Measurements from ENCODE around the gene OSBPL10. TPM values are rescaled to one million over a fixed set of nuclear protein-coding genes. Genes with fewer than 3 reads are reported as not detected.
"Not testable (repeated sequence)": the region's sequence is repeated elsewhere in the genome, so short reads cannot be mapped to it uniquely, and the experiment has no call there.

Gene OSBPL10, protein sequence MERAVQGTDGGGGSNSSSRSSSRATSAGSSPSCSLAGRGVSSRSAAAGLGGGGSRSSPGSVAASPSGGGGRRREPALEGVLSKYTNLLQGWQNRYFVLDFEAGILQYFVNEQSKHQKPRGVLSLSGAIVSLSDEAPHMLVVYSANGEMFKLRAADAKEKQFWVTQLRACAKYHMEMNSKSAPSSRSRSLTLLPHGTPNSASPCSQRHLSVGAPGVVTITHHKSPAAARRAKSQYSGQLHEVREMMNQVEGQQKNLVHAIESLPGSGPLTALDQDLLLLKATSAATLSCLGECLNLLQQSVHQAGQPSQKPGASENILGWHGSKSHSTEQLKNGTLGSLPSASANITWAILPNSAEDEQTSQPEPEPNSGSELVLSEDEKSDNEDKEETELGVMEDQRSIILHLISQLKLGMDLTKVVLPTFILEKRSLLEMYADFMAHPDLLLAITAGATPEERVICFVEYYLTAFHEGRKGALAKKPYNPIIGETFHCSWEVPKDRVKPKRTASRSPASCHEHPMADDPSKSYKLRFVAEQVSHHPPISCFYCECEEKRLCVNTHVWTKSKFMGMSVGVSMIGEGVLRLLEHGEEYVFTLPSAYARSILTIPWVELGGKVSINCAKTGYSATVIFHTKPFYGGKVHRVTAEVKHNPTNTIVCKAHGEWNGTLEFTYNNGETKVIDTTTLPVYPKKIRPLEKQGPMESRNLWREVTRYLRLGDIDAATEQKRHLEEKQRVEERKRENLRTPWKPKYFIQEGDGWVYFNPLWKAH
- under 1 TPM; 0.09 to 0.22 TPM for total RNA-seq

DNA sequence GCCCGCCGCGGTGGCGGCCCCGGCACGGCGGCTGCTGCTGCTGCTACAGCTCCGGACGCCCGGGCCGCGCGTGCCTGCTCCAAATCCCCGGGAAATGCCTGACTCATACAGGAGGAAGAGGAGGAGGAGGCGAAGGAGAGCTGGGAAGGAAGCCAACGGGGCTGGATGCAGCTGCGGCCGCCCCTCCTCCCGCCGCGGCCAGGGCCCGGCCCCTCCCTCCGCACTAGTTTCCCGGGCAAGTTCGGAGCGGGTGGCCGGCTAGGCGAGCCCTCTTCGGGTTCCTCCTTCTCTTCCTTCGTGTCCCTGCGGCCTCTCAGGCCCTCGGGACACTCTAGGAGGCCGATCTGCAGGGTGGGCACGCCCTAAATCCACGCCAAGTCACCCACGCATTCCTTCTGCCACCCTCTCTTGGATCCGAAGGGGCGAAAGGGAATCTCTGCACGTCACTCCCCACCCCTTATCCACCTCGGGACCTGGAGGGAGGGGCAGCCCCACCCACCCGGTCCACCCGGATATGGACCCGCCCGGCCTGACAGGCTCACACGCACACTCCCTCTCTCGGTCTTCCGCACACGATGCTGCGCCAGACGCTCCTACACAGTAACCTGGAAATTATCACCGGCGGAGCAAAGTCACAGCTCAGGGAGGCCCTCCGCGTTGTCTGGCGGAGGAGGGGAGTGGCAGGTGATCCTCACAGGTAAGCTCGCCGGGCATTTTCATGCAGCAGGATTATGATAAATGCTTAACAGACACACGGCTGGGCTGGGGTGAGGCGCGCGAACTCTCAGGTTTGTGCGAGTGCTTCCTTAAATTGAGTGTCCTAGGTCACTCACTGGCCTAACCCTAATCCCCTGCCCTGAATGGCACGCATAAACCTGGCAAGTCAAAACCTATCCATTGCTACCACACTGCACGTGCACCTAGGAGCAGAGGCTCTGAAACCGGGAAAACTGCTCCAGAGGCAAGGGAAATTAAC is at the start of gene OSBPL10, which contains the start of gene ZNF860:
Gene OSBPL10, minus strand, starts transcription at position 57 of the 976 bp plus-strand sequence. CDS start 83 bp downstream, outside the sequence.
Gene ZNF860, plus strand, starts transcription at position 545 of the 976 bp plus-strand sequence. CDS start 7,330 bp downstream, outside the sequence.
- no peak within 1 kb of the TSS for H3K27ac Mint-ChIP-seq
- POLR2A ChIA-PET, result no interaction called here
- peaks cover 40% of the 10 kb centered on the region for H3K27me3 Mint-ChIP-seq
- no peaks in the 10 kb centered on the region for H3K9me3 Mint-ChIP-seq
- H3K36me3 Mint-ChIP-seq, result peaks cover 2% of the 10 kb centered on the region
- peaks cover 10% of the 10 kb centered on the region for H3K4me1 Mint-ChIP-seq
- DNase-seq, result no peak
- peak; percentile 53 for ATAC-seq (ENCODE audit: low read depth)
- H3K4me3 Mint-ChIP-seq, result peak within 1 kb of the TSS; percentile 84

DNA sequence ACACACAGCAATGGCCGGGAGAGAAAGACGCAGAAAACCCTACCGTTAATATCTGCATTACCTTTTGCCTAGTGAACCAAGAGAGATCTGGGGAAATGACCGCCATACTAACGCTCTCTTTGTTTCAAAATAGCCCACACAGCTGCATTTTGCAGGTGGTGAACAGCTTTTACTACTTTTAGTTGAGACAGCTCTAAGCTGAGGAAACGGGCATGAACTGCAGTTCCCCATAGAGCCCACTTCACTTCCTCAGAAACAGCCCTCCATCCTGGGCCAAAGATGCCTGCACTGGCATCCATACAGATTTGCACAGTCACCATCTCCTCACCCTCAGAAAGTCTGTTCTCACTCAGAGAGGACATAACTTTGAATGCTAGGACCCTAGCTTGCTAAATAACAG is 45.5 kb upstream of the OSBPL10 start:
- no peak for ATAC-seq (ENCODE audit: low read depth)
- H3K36me3 Mint-ChIP-seq, result no peaks in the 10 kb centered on the region
- POLR2A ChIA-PET, result no interaction called here
- peaks cover 3% of the 10 kb centered on the region for H3K27me3 Mint-ChIP-seq
- no peak for DNase-seq
- no peak overlapping the region for H3K4me3 Mint-ChIP-seq
- no peaks in the 10 kb centered on the region for H3K4me1 Mint-ChIP-seq
- no peaks in the 10 kb centered on the region for H3K9me3 Mint-ChIP-seq
- H3K27ac Mint-ChIP-seq, result no peak overlapping the region

DNA sequence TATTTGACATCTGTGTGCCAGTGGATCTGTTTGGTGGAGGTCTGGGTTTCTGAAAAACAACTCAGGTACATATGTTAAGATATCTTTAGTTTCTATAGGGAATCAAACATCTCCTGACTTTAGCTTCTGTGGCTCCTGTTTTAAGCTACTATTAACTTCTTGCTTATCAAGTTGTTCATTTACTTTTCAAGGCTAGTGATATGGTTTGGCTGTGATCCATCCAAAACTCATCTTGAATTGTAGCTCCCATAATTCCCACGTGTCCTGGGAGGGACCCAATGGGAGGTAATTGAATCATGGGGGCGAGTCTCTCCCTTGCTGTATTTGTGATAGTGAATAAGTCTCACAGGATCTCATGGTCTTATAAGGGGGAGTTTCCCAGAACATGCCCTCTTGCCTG is 41.9 kb upstream of the OSBPL10 start:
- Mint-ChIP-seq H3K4me1 (peaks cover 1% of the 10 kb centered on the region), H3K36me3 (no peaks in the 10 kb centered on the region), H3K27ac (no peak overlapping the region), H3K4me3 (no peak overlapping the region), H3K9me3 (no peaks in the 10 kb centered on the region), H3K27me3 (peaks cover 5% of the 10 kb centered on the region)
- DNase-seq, result no peak
- ATAC-seq (ENCODE audit: low read depth), result no peak
- POLR2A ChIA-PET, result no interaction called here

DNA sequence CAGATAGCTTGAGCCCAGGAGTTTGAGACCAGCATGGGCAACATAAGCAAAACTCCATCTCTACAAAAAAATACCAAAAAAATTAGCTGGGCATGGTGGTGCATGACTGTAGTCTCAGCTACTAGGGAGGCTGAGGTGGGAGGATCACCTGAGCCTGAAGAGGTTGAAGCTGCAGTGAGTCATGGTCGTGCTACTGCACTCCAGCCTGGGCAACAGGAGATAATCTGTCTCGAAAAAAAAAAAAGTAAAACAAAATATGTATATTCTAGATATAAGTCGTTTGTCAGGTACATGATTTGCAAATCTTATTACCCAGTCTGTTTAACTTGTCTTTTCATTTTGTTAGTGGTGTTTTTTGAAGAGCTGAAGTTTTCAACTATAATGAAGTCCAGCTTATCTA is 40.7 kb upstream of the OSBPL10 start:
- DNase-seq, result no peak
- POLR2A ChIA-PET, result interaction anchor here (0.6 kb wide), 1 partner anchor 122 kb away, joined by 4 read pairs; no protein-coding TSS in a partner anchor
- Mint-ChIP-seq H3K27me3 (peaks cover 5% of the 10 kb centered on the region), H3K27ac (no peak overlapping the region), H3K4me3 (no peak overlapping the region), H3K36me3 (no peaks in the 10 kb centered on the region), H3K9me3 (no peaks in the 10 kb centered on the region), H3K4me1 (peaks cover 1% of the 10 kb centered on the region)
- ATAC-seq (ENCODE audit: low read depth), result no peak

DNA sequence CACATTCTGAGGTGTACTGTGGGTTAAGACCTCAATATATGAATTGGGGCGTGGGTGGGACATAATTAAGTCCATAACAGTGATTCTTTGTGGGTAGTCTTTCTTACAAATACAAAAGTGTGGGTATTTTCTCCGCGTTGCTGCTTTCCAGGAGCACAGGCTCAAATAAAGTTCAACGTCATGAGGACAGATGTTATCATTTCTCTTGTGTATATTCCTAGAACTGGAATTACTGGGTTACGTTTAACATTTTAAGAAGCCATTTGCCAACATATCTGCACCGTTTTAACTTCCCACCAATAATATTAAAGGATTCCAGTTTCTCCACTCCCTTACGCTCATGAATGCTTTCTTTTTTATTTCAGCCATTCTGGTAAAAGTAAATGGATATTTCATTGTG is 40.1 kb upstream of the OSBPL10 start:
- Mint-ChIP-seq H3K4me1 (peaks cover 1% of the 10 kb centered on the region), H3K36me3 (no peaks in the 10 kb centered on the region), H3K27me3 (peaks cover 5% of the 10 kb centered on the region), H3K4me3 (no peak overlapping the region), H3K9me3 (no peaks in the 10 kb centered on the region), H3K27ac (no peak overlapping the region)
- POLR2A ChIA-PET, result no interaction called here
- no peak for ATAC-seq (ENCODE audit: low read depth)
- no peak for DNase-seq

DNA sequence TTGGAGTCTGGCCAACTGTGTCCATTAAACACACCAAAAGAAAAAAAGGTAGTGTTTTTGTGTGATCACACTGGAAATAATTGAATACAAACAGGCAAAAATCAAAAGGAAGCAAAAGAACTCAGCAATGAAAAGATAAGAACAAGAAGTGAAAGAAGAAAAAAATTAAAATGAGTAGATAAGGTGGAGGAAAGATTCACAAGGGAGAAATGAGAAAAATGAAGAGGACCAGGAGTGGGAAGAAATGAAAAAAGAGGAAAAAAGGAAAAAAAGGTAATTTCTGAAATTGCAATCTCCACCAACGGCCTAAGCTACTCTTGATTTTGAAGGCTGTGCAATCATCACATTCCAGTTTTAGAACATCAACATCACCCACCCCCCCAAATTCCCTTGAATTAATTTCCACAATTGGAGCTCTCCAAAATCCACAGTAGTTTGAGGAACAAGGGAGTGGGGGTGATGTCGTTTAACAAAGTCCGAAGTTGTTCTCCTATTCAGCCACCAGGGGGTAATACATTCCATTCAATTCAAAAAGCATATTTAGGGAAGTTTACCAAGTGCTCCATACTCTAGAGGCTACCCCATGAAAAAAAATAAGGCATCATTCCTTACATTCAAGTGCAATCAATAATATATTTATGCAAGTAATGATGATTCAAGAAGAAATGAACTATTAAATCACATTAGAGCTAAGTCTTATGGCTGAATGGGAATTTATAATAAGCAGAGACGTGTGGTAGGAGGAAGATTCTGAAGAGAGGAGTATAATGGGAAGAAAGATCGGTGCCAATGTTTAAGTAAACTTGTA is 37.9 kb upstream of the OSBPL10 start:
- Mint-ChIP-seq H3K27me3 (peaks cover 8% of the 10 kb centered on the region), H3K36me3 (no peaks in the 10 kb centered on the region), H3K27ac (no peak overlapping the region), H3K9me3 (no peaks in the 10 kb centered on the region), H3K4me3 (no peak overlapping the region), H3K4me1 (peaks cover 1% of the 10 kb centered on the region)
- no peak for DNase-seq
- no peak for ATAC-seq (ENCODE audit: low read depth)
- POLR2A ChIA-PET, result interaction anchor here (1.9 kb wide), 1 partner anchor 97 kb away, joined by 7 read pairs; no protein-coding TSS in a partner anchor

DNA sequence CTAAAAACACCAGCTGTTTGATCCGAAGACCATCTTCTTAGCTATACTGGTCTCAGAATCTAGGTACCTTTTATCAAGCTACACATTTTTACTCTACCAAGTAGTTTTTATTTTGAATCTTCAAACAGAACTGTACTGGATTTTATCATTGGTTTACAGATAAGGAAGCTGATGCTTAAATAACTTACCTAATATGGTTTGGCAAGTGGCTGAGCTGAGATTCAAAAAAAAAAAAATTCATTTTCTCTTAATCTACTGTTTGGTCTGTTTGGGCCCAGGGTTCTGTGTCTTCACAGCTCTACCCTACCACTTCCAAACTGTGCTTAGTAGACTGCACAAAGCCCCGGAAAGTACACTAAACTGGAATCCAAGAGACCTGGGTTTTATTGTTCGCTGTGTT is 36.2 kb upstream of the OSBPL10 start:
- ATAC-seq (ENCODE audit: low read depth), result no peak
- Mint-ChIP-seq H3K27me3 (peaks cover 15% of the 10 kb centered on the region), H3K27ac (no peak overlapping the region), H3K4me3 (no peak overlapping the region), H3K4me1 (peaks cover 1% of the 10 kb centered on the region), H3K9me3 (no peaks in the 10 kb centered on the region), H3K36me3 (no peaks in the 10 kb centered on the region)
- POLR2A ChIA-PET, result no interaction called here
- no peak for DNase-seq

DNA sequence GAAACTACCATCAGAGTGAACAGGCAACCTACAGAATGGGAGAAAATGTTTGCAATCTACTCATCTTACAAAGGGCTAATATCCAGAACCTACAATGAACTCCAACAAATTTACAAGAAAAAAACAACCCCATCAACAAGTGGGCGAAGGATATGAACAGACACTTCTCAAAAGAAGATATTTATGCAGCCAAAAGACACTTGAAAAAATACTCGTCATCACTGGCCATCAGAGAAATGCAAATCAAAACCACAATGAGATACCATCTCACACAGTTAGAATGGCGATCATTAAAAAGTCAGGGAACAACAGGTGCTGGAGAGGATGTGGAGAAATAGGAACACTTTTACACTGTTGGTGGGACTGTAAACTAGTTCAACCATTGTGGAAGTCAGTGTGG is 34.6 kb upstream of the OSBPL10 start:
- not testable (repeated sequence) for H3K9me3 Mint-ChIP-seq
- H3K27me3 Mint-ChIP-seq, result peaks cover 16% of the 10 kb centered on the region

DNA sequence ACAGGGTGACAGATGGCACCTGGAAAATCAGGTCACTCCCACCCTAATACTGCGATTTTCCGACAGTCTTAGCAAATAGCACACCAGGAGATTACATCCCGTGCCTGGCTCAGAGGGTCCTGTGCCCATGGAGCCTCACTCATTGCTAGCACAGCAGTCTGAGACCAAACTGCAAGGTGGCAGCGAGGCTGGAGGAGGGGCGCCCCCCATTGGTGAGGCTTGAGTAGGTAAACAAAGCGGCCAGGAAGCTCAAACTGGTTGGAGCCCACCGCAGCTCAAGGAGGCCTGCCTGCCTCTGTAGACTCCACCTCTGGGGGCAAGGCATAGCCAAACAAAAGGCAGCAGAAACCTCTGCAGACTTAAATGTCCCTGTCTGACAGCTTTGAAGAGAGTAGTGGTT is 29.6 kb upstream of the OSBPL10 start:
- H3K9me3 Mint-ChIP-seq; H3K36me3 Mint-ChIP-seq; ATAC-seq (ENCODE audit: low read depth); H3K4me1 Mint-ChIP-seq; H3K27ac Mint-ChIP-seq; POLR2A ChIA-PET; H3K4me3 Mint-ChIP-seq; DNase-seq: not testable (repeated sequence)
- peaks cover 12% of the 10 kb centered on the region for H3K27me3 Mint-ChIP-seq

More for the DNA sequence above, 34.6 kb upstream of the OSBPL10 start:
- H3K4me1 Mint-ChIP-seq; H3K27ac Mint-ChIP-seq; ATAC-seq (ENCODE audit: low read depth); POLR2A ChIA-PET; H3K36me3 Mint-ChIP-seq; H3K4me3 Mint-ChIP-seq; DNase-seq: not testable (repeated sequence)

DNA sequence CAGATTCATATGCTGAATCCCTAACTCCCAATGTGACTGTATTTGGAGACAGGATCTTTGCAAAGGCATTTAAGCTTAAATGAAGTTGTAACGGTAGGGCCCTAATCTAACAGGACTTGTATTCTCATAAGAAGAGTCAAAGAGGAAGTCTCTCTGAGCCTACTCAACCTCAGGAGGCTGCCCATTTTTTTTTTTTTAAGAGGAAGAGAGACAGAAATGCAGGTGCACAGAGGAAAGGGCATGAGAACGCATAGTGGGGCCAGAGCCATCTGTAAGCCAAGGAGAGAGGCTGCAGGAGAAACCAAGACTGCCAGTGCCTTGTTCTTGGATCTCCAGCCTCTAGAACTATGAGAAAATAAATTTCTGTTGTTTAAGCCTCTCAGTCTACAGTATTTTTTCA is 28.9 kb upstream of the OSBPL10 start:
- Mint-ChIP-seq H3K9me3 (no peaks in the 10 kb centered on the region), H3K27me3 (peaks cover 12% of the 10 kb centered on the region), H3K36me3 (no peaks in the 10 kb centered on the region), H3K4me1 (peaks cover 3% of the 10 kb centered on the region), H3K4me3 (no peak overlapping the region), H3K27ac (no peak overlapping the region)
- POLR2A ChIA-PET, result no interaction called here
- ATAC-seq (ENCODE audit: low read depth) (no peak), DNase-seq (no peak)

DNA sequence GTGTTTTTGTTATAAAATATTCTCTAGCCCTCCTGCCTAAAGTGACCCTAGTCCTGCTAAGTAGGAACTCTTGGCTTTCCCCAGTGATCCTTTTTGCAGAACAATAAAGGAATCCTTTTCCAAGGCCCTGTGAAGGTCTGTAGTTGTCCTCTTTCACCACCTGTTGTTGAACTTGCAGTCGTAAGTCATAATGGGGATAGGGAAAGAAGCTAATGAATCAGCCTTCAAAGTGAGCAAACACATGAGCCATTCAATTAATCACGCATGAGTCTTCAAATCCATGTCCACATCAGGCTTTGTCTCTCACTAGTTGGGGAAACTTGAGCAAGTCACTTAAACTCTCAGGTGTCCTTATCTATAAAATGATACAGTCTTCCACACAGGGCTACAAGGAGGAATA is 28.0 kb upstream of the OSBPL10 start:
- Mint-ChIP-seq H3K27ac (no peak overlapping the region), H3K27me3 (peaks cover 10% of the 10 kb centered on the region), H3K9me3 (no peaks in the 10 kb centered on the region), H3K4me1 (peaks cover 3% of the 10 kb centered on the region), H3K36me3 (no peaks in the 10 kb centered on the region), H3K4me3 (no peak overlapping the region)
- ATAC-seq (ENCODE audit: low read depth) (no peak), DNase-seq (no peak)
- POLR2A ChIA-PET, result no interaction called here

DNA sequence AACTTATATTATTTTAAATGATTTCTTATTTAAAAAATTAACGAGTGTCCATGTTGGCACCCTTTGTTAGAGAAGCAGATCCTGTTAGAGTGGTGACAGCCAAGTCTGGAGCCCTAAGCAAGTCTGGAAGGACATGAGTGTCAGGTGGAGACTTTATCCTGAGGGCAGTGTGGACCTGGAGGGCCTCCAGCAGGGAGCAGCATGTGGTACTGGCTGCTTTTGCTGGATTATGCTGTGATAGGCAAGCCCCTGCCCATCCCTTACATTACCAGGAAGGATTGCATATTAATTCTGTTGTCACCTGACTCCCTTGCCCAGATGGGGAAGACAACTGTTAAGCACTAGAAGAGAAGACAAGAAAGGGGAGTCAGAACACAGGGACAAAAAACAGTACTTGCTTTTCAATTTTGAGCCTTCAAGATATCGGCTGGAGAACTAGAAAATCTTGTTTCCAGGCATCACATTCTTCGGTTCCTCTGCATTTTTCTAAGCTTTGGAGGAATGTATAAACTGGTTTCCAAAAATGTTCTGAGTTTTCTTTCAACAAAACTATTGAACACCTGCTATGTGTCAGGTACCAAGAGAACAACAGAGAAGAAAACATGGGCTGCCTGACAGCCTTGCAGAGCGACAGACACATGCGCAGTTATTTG is 23.2 kb upstream of the OSBPL10 start:
- ATAC-seq (ENCODE audit: low read depth) (no peak), DNase-seq (no peak)
- no peak overlapping the region for H3K4me3 Mint-ChIP-seq
- peaks cover 2% of the 10 kb centered on the region for H3K27me3 Mint-ChIP-seq
- H3K36me3 Mint-ChIP-seq, result no peaks in the 10 kb centered on the region
- POLR2A ChIA-PET, result no interaction called here
- peaks cover 1% of the 10 kb centered on the region for H3K4me1 Mint-ChIP-seq
- no peak overlapping the region for H3K27ac Mint-ChIP-seq
- H3K9me3 Mint-ChIP-seq, result no peaks in the 10 kb centered on the region
